Sigmoid colon (tissue), 7 donors: ENCODE measurements around the gene ITGB5. TPM values are rescaled to one million over a fixed set of nuclear protein-coding genes. Genes with fewer than 3 reads are reported as not detected.

Source experiments
- DNase-seq: peaks from one replicate; pipeline ENCODE4 v3.0.0-alpha.2; 2019
- H3K27ac ChIP-seq, 4 donors: fragments of 200-600 bp; sonication (generic); one replicate each; pipeline ENCODE4 v1.5.1; 2016 to 2019; ENCODE audit warnings: mild to moderate bottlenecking in 1 of 4
- H3K27me3 ChIP-seq, 3 donors: fragments of 200-600 bp; sonication (generic); one replicate each; pipeline ENCODE4 v1.5.1; 2019; ENCODE audit warnings: mild to moderate bottlenecking in 1 of 3
- H3K36me3 ChIP-seq, 4 donors: fragments of 200-600 bp; sonication (generic); one replicate each; pipeline ENCODE4 v1.5.1; 2016 to 2019
- H3K4me1 ChIP-seq, 4 donors: fragments of 200-600 bp; sonication (generic); one replicate each; pipeline ENCODE4 v1.5.1; 2017 to 2019
- H3K4me3 ChIP-seq, 4 donors: fragments of 200-600 bp; sonication (generic); one replicate each; pipeline ENCODE4 v1.5.1; 2017 to 2019; ENCODE audit warnings: mild to moderate bottlenecking in 2 of 4, moderate library complexity in 1 of 4
- H3K9me3 ChIP-seq, 4 donors: fragments of 200-600 bp in 3 of 4; sonication (generic) in 3 of 4; one replicate each; pipeline versions ENCODE4 v1.5.1 to v1.6.1; 2013 to 2019
- CTCF ChIP-seq, 4 experiments: fragments of 450-650 bp in 3 of 4; fragments of 200-600 bp in 1 of 4; IDR thresholded peaks; one replicate each; pipeline ENCODE4 v1.5.1; 2016 to 2019; ENCODE audit warnings: antibody characterized with exemption in 4 of 4, mild to moderate bottlenecking in 3 of 4, moderate library complexity in 2 of 4
- EP300 ChIP-seq, 4 donors: sonication (generic); formaldehyde crosslinking; IDR thresholded peaks; one replicate each; pipeline ENCODE4 v1.6.1; 2017; ENCODE audit warnings: antibody characterized with exemption in 4 of 4
- POLR2A ChIP-seq, 2 donors: fragments of 450-650 bp; IDR thresholded peaks; one replicate each; pipeline ENCODE4 v1.6.1; 2016; ENCODE audit warnings: antibody characterized with exemption in 2 of 2, mild to moderate bottlenecking in 2 of 2, moderate library complexity in 2 of 2
- POLR2AphosphoS5 ChIP-seq, 4 donors: sonication (generic); formaldehyde crosslinking; IDR thresholded peaks; one replicate each; pipeline ENCODE4 v1.6.1; 2017; ENCODE audit warnings: antibody characterized with exemption in 4 of 4
- WGBS, 2 donors: extraction: QIAGEN DNeasy Blood & Tissue Kit; methylation state at CpG; one replicate each; pipeline ENCODE4 v1.1.7; 2013; 5-methylcytosine and 5-hydroxymethylcytosine counted together
- intact Hi-C: fragments of 100-400 bp; cut with DNase I; formaldehyde crosslinking; loops from one replicate; pipeline ENCODE4 v1.15.1; 2023
- polyA plus RNA-seq, 3 donors: library from polyadenylated mRNA; stranded (reverse); fragments of 200-250 nt; gene quantifications; one replicate each; pipeline ENCODE4 v1.2.3, GENCODE V29; 2013
- total RNA-seq, 4 donors: library from RNA; depleted of rRNA; stranded (reverse); fragments of >200 nt; gene quantifications; one replicate each; pipeline ENCODE4 v1.1.0, GENCODE V29; 2016
- donor health status: healthy with polysubstance abuse.
- donor health status: Bipolar disorder and iron deficiency.
- donor health status: healthy.

ITGB5 gene
- total and polyA plus RNA-seq, 7 donors: 15.0 to 203 (median 89.2) TPM

DNA sequence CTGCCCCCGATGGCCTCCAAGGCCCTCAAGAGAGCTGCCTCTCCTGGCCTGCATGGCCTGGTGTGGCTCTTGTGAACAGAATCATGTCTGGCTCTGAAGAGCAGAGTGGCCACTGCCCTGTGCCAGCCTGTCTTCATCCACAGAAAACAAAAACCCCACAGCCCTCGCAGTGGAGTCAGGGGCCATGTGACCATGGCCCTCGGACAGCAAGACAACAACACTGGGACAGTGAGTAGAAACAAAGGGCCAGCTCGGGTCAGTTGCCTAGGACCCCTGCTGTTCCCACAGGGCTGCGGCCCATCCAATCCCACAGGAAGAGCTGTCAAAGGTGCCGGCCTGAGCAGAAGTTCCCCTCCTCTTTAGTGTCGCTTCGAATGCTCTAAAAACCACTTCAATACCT lies 84.5 kb downstream of the ITGB5 start:
- TF ChIP-seq POLR2AphosphoS5 (IDR thresholded peaks at IDR 0.05) (no peak), EP300 (IDR thresholded peaks at IDR 0.05) (no peak), POLR2A (IDR thresholded peaks at IDR 0.05) (no peak), CTCF (IDR thresholded peaks at IDR 0.05) (no peak)
- H3K4me3 ChIP-seq: no peak overlapping the region
- no peak for DNase-seq
- peaks cover 0 to 8% (median 8%) of the 10 kb centered on the region in 4 donors for H3K36me3 ChIP-seq
- H3K27me3 ChIP-seq: no peaks in the 10 kb centered on the region
- no peak overlapping the region for H3K27ac ChIP-seq
- intact Hi-C loops: no loop called here
- H3K4me1 ChIP-seq: peaks cover 0 to 22% (median 17%) of the 10 kb centered on the region in 4 donors
- H3K9me3 ChIP-seq: no peaks in the 10 kb centered on the region
- WGBS, 2 donors: 90 to 93% methylated on average over 8 of the region's 8 CpGs

GRCh38 chr3:124802061-124802698 lies 85.0 kb downstream of the ITGB5 start:
- intact Hi-C loops: no loop called here
- Histone ChIP-seq H3K36me3 (peaks cover 0 to 8% (median 8%) of the 10 kb centered on the region in 4 donors), H3K27ac (no peak overlapping the region), H3K9me3 (no peaks in the 10 kb centered on the region), H3K27me3 (no peaks in the 10 kb centered on the region), H3K4me1 (peaks cover 0 to 22% (median 17%) of the 10 kb centered on the region in 4 donors), H3K4me3 (no peak overlapping the region)
- 87 to 90% methylated on average over 8 of the region's 8 CpGs for WGBS, 2 donors
- DNase-seq: no peak
- TF ChIP-seq POLR2A (IDR thresholded peaks at IDR 0.05) (no peak), POLR2AphosphoS5 (IDR thresholded peaks at IDR 0.05) (no peak), CTCF (IDR thresholded peaks at IDR 0.05) (no peak), EP300 (IDR thresholded peaks at IDR 0.05) (no peak)

DNA sequence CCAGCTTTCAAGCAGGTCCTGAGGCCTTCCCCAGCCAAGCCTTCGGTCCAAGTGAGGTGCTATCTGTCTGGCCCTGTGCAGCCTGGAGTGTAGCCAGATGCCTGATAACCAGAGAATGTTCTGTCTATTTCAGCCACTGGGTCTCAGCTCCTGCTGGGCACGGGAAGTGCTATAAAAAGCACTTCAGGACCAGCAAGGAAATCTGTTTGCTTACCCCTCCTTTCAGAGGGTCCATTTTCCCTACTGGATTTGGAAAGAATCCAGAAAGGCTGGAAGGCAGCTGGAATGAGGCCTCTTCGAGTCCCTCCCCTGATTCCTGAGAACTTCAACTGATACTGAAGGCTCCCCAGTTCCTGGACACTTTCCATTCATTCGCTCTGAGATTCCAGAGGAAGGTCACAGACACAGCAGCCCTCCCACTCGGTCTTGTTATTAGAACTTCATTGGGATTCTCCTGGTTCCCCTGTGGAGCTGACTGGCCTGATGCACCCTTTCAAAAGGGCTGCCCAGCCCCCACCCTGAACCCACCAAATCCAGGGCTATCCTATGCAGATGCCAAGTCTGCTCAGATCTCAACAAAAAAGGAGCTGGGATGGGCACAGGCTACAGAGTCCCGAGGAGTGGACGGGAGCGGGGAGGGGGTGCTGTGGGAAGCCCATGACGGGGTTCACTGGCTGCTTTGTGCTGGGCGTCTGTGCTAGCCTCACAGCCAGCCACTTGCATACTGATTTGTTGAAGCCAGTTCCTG lies 86.5 kb downstream of the ITGB5 start:
- H3K27me3 ChIP-seq: no peaks in the 10 kb centered on the region
- H3K36me3 ChIP-seq: peaks cover 10 to 19% (median 17%) of the 10 kb centered on the region in 4 donors

GRCh38 chr3:124800076-124800475 lies 87.1 kb downstream of the ITGB5 start:
- Histone ChIP-seq H3K36me3 (peaks cover 13 to 23% (median 19%) of the 10 kb centered on the region in 4 donors), H3K4me3 (no peak overlapping the region), H3K27ac (peak overlapping the region; percentile 38 to 71 (median 58)), H3K9me3 (no peaks in the 10 kb centered on the region), H3K4me1 (peaks cover 0 to 22% (median 17%) of the 10 kb centered on the region in 4 donors), H3K27me3 (no peaks in the 10 kb centered on the region)
- no peak for TF ChIP-seq POLR2AphosphoS5 (IDR thresholded peaks at IDR 0.05)
- no peak for TF ChIP-seq EP300 (IDR thresholded peaks at IDR 0.05)
- TF ChIP-seq POLR2A (IDR thresholded peaks at IDR 0.05): no peak
- no peak for TF ChIP-seq CTCF (IDR thresholded peaks at IDR 0.05)
- DNase-seq: no peak
- intact Hi-C loops: no loop called here
- WGBS, 2 donors: 85 to 88% methylated on average over 1 of the region's 1 CpG

More for the DNA sequence above, 86.5 kb downstream of the ITGB5 start:
- TF ChIP-seq EP300 (IDR thresholded peaks at IDR 0.05) (no peak), POLR2A (IDR thresholded peaks at IDR 0.05) (no peak), POLR2AphosphoS5 (IDR thresholded peaks at IDR 0.05) (no peak), CTCF (IDR thresholded peaks at IDR 0.05) (no peak)
- intact Hi-C loops: no loop called here
- Histone ChIP-seq H3K27ac (peak overlapping the region; percentile 38 to 71 (median 58)), H3K4me1 (peaks cover 0 to 22% (median 17%) of the 10 kb centered on the region in 4 donors), H3K4me3 (no peak overlapping the region), H3K9me3 (no peaks in the 10 kb centered on the region)
- 56 to 67% methylated on average over 10 of the region's 10 CpGs for WGBS, 2 donors
- no peak for DNase-seq
